HepG2 (cell line): ENCODE data around the gene THRA. TPM values are rescaled to one million over a fixed set of nuclear protein-coding genes. Genes with fewer than 3 reads are reported as not detected.
A peak's percentile ranks its signal among the peaks of the same experiment; 100 is the strongest.

Experiments
- ATAC-seq: fragments of 200-7000 bp; cut with Tn5 transposase; 3 replicates; pipeline ENCODE4 v1.9.1; 2020; ENCODE audit warnings: mild to moderate bottlenecking, moderate library complexity
- BruUV-seq: library from RNA; stranded (reverse); fragments of 400-500 nt; replicated peaks from 2 replicates; lab custom pipeline; 2021; lab: Mats Ljungman, UMichigan
- CTCF ChIA-PET: fragments of 300-600 bp; formaldehyde crosslinking; extraction: SDS; loops from one replicate; lab custom pipeline; 2021; ENCODE audit warnings: low total read pairs, inconsistent platforms, low intra/inter-chr PET ratio; lab: Yijun Ruan, JAX
- POLR2A ChIA-PET: fragments of 350-600 bp; sonication (Branson Sonifier 250); formaldehyde crosslinking; loops from one replicate; lab custom pipeline; 2020; ENCODE audit warnings: antibody characterized with exemption, inconsistent platforms; lab: Yijun Ruan, JAX
- DNase-seq: peaks from one replicate; pipeline ENCODE4 v3.0.0-alpha.2; 2015; ENCODE audit warnings: low spot score
- FAIRE-seq: peaks from 3 replicates; lab custom pipeline; 2011; peaks lifted over from hg19 to GRCh38; lab: Jason Lieb, UNC
- H2AFZ ChIP-seq: one replicate; pipeline ENCODE4 v1.6.1; 2011; ENCODE audit warnings: low read length, inconsistent platforms
- H3K27ac ChIP-seq: fragments of 300-600 bp; 3 replicates; pipeline ENCODE4 v1.8.0; 2011; ENCODE audit warnings: mixed run types, mild to moderate bottlenecking, mixed read lengths, low read length, inconsistent platforms; ENCODE audit not compliant: insufficient read depth; ENCODE audit errors: extremely low read length
- H3K27me3 ChIP-seq, 2 experiments: fragments of 200-600 bp in 1 of 2; 2 replicates in 1 of 2; 3 replicates in 1 of 2; pipeline versions ENCODE4 v1.6.0 to v1.8.0; 2011; ENCODE audit warnings: low read length in 2 of 2, mild to moderate bottlenecking in 2 of 2, moderate library complexity in 2 of 2, inconsistent platforms in 1 of 2; ENCODE audit not compliant: insufficient read depth in 2 of 2, control insufficient read depth in 1 of 2
- H3K36me3 ChIP-seq, 2 experiments: fragments of 200-600 bp in 1 of 2; replicated peaks in 1 of 2; 2 replicates in 1 of 2; 3 replicates in 1 of 2; pipeline versions ENCODE4 v1.5.1 to v1.8.0; 2011; ENCODE audit warnings: low read length in 2 of 2, inconsistent platforms in 1 of 2; ENCODE audit not compliant: insufficient read depth in 2 of 2, control insufficient read depth in 1 of 2
- H3K4me1 ChIP-seq: 2 replicates; pipeline ENCODE4 v1.5.1; 2012; ENCODE audit warnings: low read length, inconsistent platforms; ENCODE audit not compliant: insufficient read depth
- H3K4me2 ChIP-seq: 2 replicates; pipeline ENCODE4 v1.6.0; 2011; ENCODE audit warnings: low read depth, low read length, inconsistent platforms
- H3K4me3 ChIP-seq, 3 experiments: fragments of 200-600 bp in 1 of 3; sonication (generic), shearing (Covaris generic) in 1 of 3; replicated peaks in 1 of 3; 2 replicates each; pipeline ENCODE4 v1.5.1; 2011 to 2016; ENCODE audit warnings: low read length in 3 of 3, inconsistent platforms in 2 of 3, low read depth in 2 of 3, mild to moderate bottlenecking in 2 of 3, control low read depth in 1 of 3, mixed read lengths in 1 of 3; ENCODE audit not compliant: insufficient read depth in 1 of 3
- H3K79me2 ChIP-seq: one replicate; pipeline ENCODE4 v1.6.1; 2011; ENCODE audit warnings: low read length, inconsistent platforms; ENCODE audit not compliant: insufficient read depth
- H3K9ac ChIP-seq: 2 replicates; pipeline ENCODE4 v1.6.0; 2011; ENCODE audit warnings: mild to moderate bottlenecking, low read depth, low read length, inconsistent platforms; ENCODE audit not compliant: insufficient read depth
- H3K9me3 ChIP-seq: 2 replicates; pipeline ENCODE4 v1.5.1; 2012; ENCODE audit warnings: mild to moderate bottlenecking, low read length
- H4K20me1 ChIP-seq: 2 replicates; pipeline ENCODE4 v1.6.0; 2011; ENCODE audit warnings: inconsistent platforms, mild to moderate bottlenecking, low read length, moderate library complexity; ENCODE audit not compliant: insufficient read depth
- HOXD1 ChIP-seq: sonication (generic); formaldehyde crosslinking; IDR thresholded peaks from 2 replicates; pipeline ENCODE4 v1.5.0; 2020; ENCODE audit warnings: missing genetic modification reagents
- KLF12 ChIP-seq: sonication (generic); formaldehyde crosslinking; IDR thresholded peaks from 2 replicates; pipeline ENCODE4 v1.4.0; 2020; ENCODE audit warnings: missing genetic modification reagents, borderline replicate concordance
- RARG ChIP-seq: sonication (generic); formaldehyde crosslinking; IDR thresholded peaks from 2 replicates; pipeline ENCODE4 v1.4.0; 2020; ENCODE audit warnings: low read depth, mild to moderate bottlenecking, missing genetic modification reagents
- SIN3A ChIP-seq: IDR thresholded peaks from 2 replicates; pipeline ENCODE4 v1.6.1; 2011; ENCODE audit warnings: low read depth, mild to moderate bottlenecking, control low read depth, low read length, borderline replicate concordance
- ZNF460 ChIP-seq: sonication (generic); formaldehyde crosslinking; IDR thresholded peaks from 2 replicates; pipeline ENCODE4 v1.5.1; 2020; ENCODE audit warnings: missing genetic modification reagents, mild to moderate bottlenecking, borderline replicate concordance
- ZNF646 ChIP-seq: sonication (generic); formaldehyde crosslinking; IDR thresholded peaks from 2 replicates; pipeline ENCODE4 v1.9.0; 2021; ENCODE audit warnings: mild to moderate bottlenecking, missing genetic modification reagents
- WGBS: methylation state at CpG from one replicate; pipeline ENCODE4 v1.1.6; 2017; ENCODE audit warnings: low lambda C conversion rate; 5-methylcytosine and 5-hydroxymethylcytosine counted together
- in situ Hi-C: cut with HindIII; loops from 2 replicates; pipeline ENCODE4 v1.10.0; 2017; ENCODE audit warnings: low pct_unique_long_range_greater_than_20kb; ENCODE audit not compliant: extremely low pct_ligation_motif_present
- intact Hi-C: fragments of 100-400 bp; cut with micrococcal nuclease; formaldehyde crosslinking; loops from one replicate; pipeline ENCODE4 v1.10.0; 2022; ENCODE audit not compliant: unreplicated experiment
- polyA plus RNA-seq, 8 experiments: library from polyadenylated mRNA; depleted of rRNA in 3 of 8; stranded (reverse) in 7 of 8; unstranded in 1 of 8; fragments of >200 nt; fragmentation: Illumina TruSeq in 4 of 8; extraction: Trizol in 4 of 8; gene quantifications; 2 replicates each; pipeline versions ENCODE4 v1.2.1 to v1.2.3, GENCODE V29; 2011 to 2016; ENCODE audit warnings: low read depth in 4 of 8, missing spikeins in 1 of 8, mixed read lengths in 1 of 8; ENCODE audit not compliant: insufficient read depth in 1 of 8
- total RNA-seq, 5 experiments: library from RNA; depleted of rRNA; stranded (reverse); fragments of >200 nt; fragmentation: Illumina TruSeq; extraction: Trizol; gene quantifications; 2 replicates each; pipeline ENCODE4 v1.2.3, GENCODE V29; 2016; ENCODE audit warnings: low read depth in 1 of 5
- TF ChIP-seq, protein P1 (sequence below): IDR thresholded peaks from 2 replicates; pipeline ENCODE4 v1.6.1; 2018; ENCODE audit warnings: missing genetic modification reagents, mild to moderate bottlenecking, missing compliant biosample characterization
- TF ChIP-seq, protein P2 (sequence below): sonication (generic); formaldehyde crosslinking; conservative IDR thresholded peaks from 2 replicates; pipeline ENCODE4 v1.4.0; 2020; ENCODE audit warnings: missing genetic modification reagents

Gene THRA
- total and polyA plus RNA-seq, 2 of the 13 experiments (the other 11 are each of a cell fraction or from before 2014, with no cell fraction given) = 8.0 to 9.9 TPM

DNA sequence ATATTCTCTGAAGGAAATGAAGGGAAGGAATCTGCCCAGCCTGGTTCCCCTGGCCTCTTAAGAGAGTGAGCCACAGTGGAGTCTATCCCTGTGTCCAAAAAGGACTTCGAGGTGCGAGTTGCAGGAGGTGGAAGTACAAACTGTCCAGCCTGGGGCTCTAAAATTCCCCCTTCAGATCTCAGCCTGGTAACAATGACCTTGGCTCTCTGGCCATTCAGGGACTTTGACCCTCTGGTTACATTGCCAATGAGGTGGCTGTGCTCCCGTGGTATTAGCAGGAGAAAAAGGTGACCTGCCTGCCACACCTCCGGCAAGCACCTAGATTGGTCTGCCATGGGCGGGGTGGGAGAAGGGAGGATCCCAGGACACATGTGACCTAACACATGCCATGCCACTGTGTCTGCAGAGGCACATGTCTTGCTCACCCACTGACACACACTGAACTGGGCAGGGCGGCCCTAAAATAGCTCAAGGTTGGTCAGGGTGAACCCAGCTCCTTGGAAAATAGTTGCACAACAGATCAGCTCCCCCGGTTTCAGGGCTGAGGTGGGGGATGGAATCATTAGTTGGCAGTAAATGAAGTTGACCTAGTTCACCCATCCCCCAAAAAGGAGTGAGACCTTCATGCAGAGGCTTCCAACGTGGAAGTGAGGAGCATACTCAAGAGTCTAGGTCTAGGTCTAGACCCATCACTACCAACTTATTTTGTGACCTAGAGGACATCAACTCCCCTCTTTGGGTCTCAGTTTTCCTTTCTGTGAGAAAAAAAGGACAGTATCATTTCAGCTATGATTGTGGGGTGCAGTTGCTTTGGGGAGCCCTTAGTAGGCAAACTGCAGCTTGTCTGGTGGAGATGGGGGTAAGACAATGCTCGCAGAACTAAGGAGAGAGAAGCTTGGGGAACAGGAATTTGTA, 35.4 kb downstream of the THRA start (continued):
- TF ChIP-seq, protein P1, sequence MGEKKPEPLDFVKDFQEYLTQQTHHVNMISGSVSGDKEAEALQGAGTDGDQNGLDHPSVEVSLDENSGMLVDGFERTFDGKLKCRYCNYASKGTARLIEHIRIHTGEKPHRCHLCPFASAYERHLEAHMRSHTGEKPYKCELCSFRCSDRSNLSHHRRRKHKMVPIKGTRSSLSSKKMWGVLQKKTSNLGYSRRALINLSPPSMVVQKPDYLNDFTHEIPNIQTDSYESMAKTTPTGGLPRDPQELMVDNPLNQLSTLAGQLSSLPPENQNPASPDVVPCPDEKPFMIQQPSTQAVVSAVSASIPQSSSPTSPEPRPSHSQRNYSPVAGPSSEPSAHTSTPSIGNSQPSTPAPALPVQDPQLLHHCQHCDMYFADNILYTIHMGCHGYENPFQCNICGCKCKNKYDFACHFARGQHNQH (CRISPR knock-in tag) = 0 out of 2 replicates have a peak, but pooled peaks have one; percentile 41
- TF ChIP-seq RARG (CRISPR knock-in tag) = no peak

- POLR2A ChIA-PET = interaction anchor here (0.8 to 8.1 kb wide), 19 partner anchors 8 to 639 kb away, joined by 3 to 568 read pairs (median 9); partner anchors contain the start of genes CASC3, CSF3, MED24 and MSL1
- Histone ChIP-seq H3K79me2 (peaks cover 18% of the 10 kb centered on the region), H2AFZ (no peak overlapping the region), H3K4me2 (peak overlapping the region; percentile 94), H3K36me3 (peaks cover 17 to 33% of the 10 kb centered on the region in 2 experiments), H3K9me3 (no peaks in the 10 kb centered on the region), H3K4me3 (peak overlapping the region; percentile 72 to 86 (median 79)), H4K20me1 (no peaks in the 10 kb centered on the region), H3K9ac (peak overlapping the region; percentile 94), H3K27me3 (no peaks in the 10 kb centered on the region; a peak in 1 of 5 replicates), H3K27ac (peak overlapping the region; percentile 95), H3K4me1 (peaks cover 67% of the 10 kb centered on the region)
- BruUV-seq = no TSS peak
- intact Hi-C loops = no loop called here
- DNase-seq (peak; percentile 99), ATAC-seq (peak; percentile 60), FAIRE-seq (peak; percentile 82)
- in situ Hi-C loops = no loop called here
- CTCF ChIA-PET = no interaction called here
- WGBS = 2% methylated on average over 32 of the region's 52 CpGs
- TF ChIP-seq ZNF460 (CRISPR knock-in tag) (peak; percentile 59; the same call in 1 of the 2 replicates), KLF12 (CRISPR knock-in tag) (peak; percentile 87; the same call in 1 of the 2 replicates), SIN3A (peak; percentile 99), HOXD1 (CRISPR knock-in tag) (peak; percentile 94; the same call in 1 of the 2 replicates), ZNF646 (CRISPR knock-in tag) (no peak)
- TF ChIP-seq, protein P2, sequence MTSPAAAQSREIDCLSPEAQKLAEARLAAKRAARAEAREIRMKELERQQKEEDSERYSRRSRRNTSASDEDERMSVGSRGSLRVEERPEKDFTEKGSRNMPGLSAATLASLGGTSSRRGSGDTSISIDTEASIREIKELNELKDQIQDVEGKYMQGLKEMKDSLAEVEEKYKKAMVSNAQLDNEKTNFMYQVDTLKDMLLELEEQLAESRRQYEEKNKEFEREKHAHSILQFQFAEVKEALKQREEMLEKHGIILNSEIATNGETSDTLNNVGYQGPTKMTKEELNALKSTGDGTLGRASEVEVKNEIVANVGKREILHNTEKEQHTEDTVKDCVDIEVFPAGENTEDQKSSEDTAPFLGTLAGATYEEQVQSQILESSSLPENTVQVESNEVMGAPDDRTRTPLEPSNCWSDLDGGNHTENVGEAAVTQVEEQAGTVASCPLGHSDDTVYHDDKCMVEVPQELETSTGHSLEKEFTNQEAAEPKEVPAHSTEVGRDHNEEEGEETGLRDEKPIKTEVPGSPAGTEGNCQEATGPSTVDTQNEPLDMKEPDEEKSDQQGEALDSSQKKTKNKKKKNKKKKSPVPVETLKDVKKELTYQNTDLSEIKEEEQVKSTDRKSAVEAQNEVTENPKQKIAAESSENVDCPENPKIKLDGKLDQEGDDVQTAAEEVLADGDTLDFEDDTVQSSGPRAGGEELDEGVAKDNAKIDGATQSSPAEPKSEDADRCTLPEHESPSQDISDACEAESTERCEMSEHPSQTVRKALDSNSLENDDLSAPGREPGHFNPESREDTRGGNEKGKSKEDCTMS = no peak
These were observed 36.3 kb downstream of the THRA start for GRCh38 chr17:40098846-40099618.
